K562 (cell line): Measurements from ENCODE around the gene C4orf17. TPM values are rescaled to one million over a fixed set of nuclear protein-coding genes. Genes with fewer than 3 reads are reported as not detected.

ENCODE experiments used
- EP300 ChIP-seq: IDR thresholded peaks from 2 replicates; pipeline ENCODE4 v1.6.1; 2012; ENCODE audit warnings: low read length, improper control_type of control experiment
- ETV1 ChIP-seq: fragments of 450-650 bp; conservative IDR thresholded peaks from 2 replicates; pipeline ENCODE4 v1.6.1; 2016; ENCODE audit warnings: missing genetic modification characterization, control low read depth, low read depth, missing compliant biosample characterization
- GTF2B ChIP-seq: IDR thresholded peaks from 2 replicates; pipeline ENCODE4 v1.6.1; 2011; ENCODE audit not compliant: insufficient read length; ENCODE audit errors: extremely low read depth
- NR3C1 ChIP-seq: sonication (generic); formaldehyde crosslinking; IDR thresholded peaks from 2 replicates; pipeline ENCODE4 v1.8.1; 2022; ENCODE audit warnings: missing genetic modification reagents
- PRPF4 ChIP-seq: fragments of 200-400 bp; formaldehyde crosslinking; IDR thresholded peaks from one replicate; pipeline ENCODE4 v1.6.1; 2017; ENCODE audit warnings: low read length, low read depth, mild to moderate bottlenecking; ENCODE audit not compliant: insufficient read depth, poor library complexity, severe bottlenecking
- TRIM28 ChIP-seq: fragments of 450-650 bp; IDR thresholded peaks from 2 replicates; pipeline ENCODE4 v1.6.1; 2017
- polyA plus RNA-seq, 8 experiments: library from polyadenylated mRNA; depleted of rRNA in 4 of 8; stranded (reverse) in 5 of 8; unstranded in 3 of 8; fragments of >200 nt; fragmentation: Nextera tagmentation in 2 of 8; fragmentation: Illumina TruSeq in 1 of 8; extraction: Ambion mirVana in 2 of 8; extraction: Trizol in 1 of 8; gene quantifications; 2 replicates each; pipeline versions ENCODE4 v1.2.1 to v1.2.3, GENCODE V29; 2011 to 2014; ENCODE audit warnings: inconsistent platforms in 1 of 8, missing spikeins in 1 of 8
- total RNA-seq, 7 experiments: library from RNA; depleted of rRNA in 6 of 7; stranded (reverse); fragments of >200 nt in 6 of 7; fragmentation: Illumina TruSeq in 2 of 7; extraction: Trizol in 2 of 7; gene quantifications; 2 replicates each; pipeline versions ENCODE4 v1.2.1 to v1.2.3, GENCODE V29; 2011 to 2021; ENCODE audit warnings: low replicate concordance in 1 of 7
- TF ChIP-seq, protein P1 (sequence below), 2 experiments: fragments of 450-650 bp; formaldehyde crosslinking in 1 of 2; IDR thresholded peaks; 2 replicates each; pipeline versions ENCODE4 v1.4.0 to v1.6.1; 2014 to 2020; ENCODE audit warnings: mild to moderate bottlenecking in 2 of 2, borderline replicate concordance in 1 of 2, low read depth in 1 of 2
- TF ChIP-seq, protein P2 (sequence below): fragments of 450-650 bp; IDR thresholded peaks from 2 replicates; pipeline ENCODE4 v1.6.1; 2016; ENCODE audit warnings: antibody characterized with exemption
- TF ChIP-seq, protein P3 (sequence below): fragments of 250-450 bp; sonication (Bioruptor Pico); IDR thresholded peaks from 2 replicates; pipeline ENCODE4 v1.4.0; 2020

C4orf17 gene
- total and polyA plus RNA-seq, 9 of the 15 experiments (the other 6 are each of a cell fraction or from before 2014, with no cell fraction given): not detected

DNA sequence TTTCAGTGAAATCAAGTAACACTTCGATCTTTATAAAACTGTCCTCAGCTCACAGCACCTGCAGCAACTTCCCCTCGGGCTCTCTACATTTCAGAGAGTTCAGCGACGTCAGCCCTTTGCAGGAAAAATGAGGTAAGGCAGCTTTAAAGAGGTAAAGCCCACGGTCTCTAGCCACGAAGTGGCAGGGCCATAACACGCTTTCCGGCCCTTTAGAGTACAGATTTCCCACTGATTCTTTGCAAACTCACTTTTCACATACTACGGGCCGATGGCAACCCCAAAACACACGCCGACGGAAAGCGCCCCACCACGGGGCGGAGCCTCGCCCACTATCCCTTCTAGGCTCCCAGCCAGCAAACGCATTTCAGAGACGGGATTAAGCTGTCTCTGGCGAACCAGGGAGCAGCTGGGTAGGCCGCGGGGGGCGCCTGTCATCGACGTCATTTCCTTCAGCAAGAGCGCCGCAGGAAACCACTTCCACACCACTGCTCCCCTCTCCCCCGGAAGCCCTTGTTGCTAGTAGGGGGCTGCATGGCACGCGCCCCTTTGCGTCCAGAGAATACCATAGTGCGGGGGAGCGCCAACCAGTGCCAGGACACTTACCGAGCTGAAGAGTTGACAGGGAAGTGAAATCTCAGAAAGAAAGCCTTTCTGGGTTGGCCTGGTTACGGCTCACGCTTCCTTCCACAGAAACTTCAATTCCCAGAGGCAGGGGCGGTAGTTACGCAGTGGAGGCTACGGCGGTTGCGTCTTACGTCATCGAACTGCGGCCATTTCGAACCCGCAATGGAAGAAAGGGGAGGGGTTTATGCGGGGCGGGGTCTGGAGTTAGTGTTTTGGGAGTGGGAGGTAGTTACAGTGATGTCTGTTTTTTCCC lies 52.7 kb downstream of the C4orf17 start, which contains the start of gene TRMT10A (continued):
- TF ChIP-seq, protein P1, sequence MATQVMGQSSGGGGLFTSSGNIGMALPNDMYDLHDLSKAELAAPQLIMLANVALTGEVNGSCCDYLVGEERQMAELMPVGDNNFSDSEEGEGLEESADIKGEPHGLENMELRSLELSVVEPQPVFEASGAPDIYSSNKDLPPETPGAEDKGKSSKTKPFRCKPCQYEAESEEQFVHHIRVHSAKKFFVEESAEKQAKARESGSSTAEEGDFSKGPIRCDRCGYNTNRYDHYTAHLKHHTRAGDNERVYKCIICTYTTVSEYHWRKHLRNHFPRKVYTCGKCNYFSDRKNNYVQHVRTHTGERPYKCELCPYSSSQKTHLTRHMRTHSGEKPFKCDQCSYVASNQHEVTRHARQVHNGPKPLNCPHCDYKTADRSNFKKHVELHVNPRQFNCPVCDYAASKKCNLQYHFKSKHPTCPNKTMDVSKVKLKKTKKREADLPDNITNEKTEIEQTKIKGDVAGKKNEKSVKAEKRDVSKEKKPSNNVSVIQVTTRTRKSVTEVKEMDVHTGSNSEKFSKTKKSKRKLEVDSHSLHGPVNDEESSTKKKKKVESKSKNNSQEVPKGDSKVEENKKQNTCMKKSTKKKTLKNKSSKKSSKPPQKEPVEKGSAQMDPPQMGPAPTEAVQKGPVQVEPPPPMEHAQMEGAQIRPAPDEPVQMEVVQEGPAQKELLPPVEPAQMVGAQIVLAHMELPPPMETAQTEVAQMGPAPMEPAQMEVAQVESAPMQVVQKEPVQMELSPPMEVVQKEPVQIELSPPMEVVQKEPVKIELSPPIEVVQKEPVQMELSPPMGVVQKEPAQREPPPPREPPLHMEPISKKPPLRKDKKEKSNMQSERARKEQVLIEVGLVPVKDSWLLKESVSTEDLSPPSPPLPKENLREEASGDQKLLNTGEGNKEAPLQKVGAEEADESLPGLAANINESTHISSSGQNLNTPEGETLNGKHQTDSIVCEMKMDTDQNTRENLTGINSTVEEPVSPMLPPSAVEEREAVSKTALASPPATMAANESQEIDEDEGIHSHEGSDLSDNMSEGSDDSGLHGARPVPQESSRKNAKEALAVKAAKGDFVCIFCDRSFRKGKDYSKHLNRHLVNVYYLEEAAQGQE (IDR thresholded peaks at IDR 0.05; ENCODE audit: borderline replicate concordance): no peak
- TF ChIP-seq, protein P1 (CRISPR knock-in tag; IDR thresholded peaks at IDR 0.05; ENCODE audit: low read depth): no peak
- TF ChIP-seq NR3C1 (CRISPR knock-in tag) (no peak), PRPF4 (no peak), EP300 (0 out of 2 replicates have a peak, but pooled peaks have one; percentile 9), ETV1 (tag) (peak; percentile 84), TRIM28 (no peak; the same call in 1 of the 2 replicates), GTF2B (no peak)
- TF ChIP-seq, protein P2, sequence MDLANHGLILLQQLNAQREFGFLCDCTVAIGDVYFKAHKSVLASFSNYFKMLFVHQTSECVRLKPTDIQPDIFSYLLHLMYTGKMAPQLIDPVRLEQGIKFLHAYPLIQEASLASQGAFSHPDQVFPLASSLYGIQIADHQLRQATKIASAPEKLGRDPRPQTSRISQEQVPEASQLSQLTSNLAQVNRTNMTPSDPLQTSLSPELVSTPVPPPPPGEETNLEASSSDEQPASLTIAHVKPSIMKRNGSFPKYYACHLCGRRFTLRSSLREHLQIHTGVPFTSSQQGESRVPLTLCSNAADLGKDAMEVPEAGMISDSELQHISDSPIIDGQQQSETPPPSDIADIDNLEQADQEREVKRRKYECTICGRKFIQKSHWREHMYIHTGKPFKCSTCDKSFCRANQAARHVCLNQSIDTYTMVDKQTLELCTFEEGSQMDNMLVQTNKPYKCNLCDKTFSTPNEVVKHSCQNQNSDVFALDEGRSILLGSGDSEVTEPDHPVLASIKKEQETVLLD: peak; percentile 97
- TF ChIP-seq, protein P3, sequence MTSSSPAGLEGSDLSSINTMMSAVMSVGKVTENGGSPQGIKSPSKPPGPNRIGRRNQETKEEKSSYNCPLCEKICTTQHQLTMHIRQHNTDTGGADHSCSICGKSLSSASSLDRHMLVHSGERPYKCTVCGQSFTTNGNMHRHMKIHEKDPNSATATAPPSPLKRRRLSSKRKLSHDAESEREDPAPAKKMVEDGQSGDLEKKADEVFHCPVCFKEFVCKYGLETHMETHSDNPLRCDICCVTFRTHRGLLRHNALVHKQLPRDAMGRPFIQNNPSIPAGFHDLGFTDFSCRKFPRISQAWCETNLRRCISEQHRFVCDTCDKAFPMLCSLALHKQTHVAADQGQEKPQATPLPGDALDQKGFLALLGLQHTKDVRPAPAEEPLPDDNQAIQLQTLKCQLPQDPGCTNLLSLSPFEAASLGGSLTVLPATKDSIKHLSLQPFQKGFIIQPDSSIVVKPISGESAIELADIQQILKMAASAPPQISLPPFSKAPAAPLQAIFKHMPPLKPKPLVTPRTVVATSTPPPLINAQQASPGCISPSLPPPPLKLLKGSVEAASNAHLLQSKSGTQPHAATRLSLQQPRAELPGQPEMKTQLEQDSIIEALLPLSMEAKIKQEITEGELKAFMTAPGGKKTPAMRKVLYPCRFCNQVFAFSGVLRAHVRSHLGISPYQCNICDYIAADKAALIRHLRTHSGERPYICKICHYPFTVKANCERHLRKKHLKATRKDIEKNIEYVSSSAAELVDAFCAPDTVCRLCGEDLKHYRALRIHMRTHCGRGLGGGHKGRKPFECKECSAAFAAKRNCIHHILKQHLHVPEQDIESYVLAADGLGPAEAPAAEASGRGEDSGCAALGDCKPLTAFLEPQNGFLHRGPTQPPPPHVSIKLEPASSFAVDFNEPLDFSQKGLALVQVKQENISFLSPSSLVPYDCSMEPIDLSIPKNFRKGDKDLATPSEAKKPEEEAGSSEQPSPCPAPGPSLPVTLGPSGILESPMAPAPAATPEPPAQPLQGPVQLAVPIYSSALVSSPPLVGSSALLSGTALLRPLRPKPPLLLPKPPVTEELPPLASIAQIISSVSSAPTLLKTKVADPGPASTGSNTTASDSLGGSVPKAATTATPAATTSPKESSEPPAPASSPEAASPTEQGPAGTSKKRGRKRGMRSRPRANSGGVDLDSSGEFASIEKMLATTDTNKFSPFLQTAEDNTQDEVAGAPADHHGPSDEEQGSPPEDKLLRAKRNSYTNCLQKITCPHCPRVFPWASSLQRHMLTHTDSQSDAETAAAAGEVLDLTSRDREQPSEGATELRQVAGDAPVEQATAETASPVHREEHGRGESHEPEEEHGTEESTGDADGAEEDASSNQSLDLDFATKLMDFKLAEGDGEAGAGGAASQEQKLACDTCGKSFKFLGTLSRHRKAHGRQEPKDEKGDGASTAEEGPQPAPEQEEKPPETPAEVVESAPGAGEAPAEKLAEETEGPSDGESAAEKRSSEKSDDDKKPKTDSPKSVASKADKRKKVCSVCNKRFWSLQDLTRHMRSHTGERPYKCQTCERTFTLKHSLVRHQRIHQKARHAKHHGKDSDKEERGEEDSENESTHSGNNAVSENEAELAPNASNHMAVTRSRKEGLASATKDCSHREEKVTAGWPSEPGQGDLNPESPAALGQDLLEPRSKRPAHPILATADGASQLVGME (CRISPR knock-in tag): no peak
